CD4-positive, alpha-beta T cell treated with Interleukin-17A for 1 hour (primary cell): ENCODE data around the gene ZNF500.
A peak's percentile ranks its signal among the peaks of the same experiment; 100 is the strongest.
"Not testable (repeated sequence)": the region's sequence is repeated elsewhere in the genome, so short reads cannot be mapped to it uniquely, and the experiment has no call there.

Experiments used
- DNase-seq: peaks from one replicate; pipeline ENCODE4 v3.0.0-alpha.2; 2020

ZNF500 gene

DNA sequence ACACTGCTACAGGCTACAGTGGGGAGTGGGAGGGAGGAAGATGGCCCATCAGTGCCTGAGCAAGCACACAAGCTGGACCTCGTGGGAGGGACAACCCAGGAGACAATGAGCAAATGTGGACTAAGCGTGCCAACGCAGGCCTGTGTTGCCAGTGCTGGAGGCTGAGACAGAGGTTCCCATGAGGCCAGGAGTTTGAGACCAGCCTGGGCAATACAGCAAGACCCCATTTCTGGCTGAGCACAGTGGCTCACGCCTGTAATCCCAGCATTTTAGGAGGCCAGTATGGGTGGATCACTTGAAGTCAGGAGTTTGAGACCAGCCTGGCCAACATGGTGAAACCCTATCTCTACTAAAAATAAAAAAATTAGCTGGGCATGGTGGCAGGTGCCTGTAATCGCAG lies 28.6 kb downstream of the ZNF500 start:
- not testable (repeated sequence) for DNase-seq

DNA sequence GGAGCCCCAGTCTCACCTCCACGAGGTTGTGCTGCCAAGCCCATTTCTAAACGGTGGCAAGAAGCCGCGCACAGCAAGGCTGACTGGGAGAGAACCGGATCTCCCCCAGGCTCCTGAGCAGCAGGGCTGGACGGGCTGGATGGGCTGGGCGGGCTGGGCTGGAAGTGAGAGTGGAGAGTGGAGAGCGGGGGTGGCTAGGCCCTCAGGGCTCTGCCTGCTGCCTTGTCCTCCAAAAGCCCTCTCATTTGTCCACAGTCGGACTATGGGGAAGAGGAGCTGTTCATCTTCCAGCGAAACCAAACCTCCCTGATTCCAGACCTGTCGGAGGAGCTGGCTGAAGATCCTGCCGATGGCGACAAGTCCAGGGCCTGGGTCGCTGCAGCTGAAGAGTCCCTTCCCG lies 29.4 kb downstream of the ZNF500 start:
- DNase-seq, result no peak

DNA sequence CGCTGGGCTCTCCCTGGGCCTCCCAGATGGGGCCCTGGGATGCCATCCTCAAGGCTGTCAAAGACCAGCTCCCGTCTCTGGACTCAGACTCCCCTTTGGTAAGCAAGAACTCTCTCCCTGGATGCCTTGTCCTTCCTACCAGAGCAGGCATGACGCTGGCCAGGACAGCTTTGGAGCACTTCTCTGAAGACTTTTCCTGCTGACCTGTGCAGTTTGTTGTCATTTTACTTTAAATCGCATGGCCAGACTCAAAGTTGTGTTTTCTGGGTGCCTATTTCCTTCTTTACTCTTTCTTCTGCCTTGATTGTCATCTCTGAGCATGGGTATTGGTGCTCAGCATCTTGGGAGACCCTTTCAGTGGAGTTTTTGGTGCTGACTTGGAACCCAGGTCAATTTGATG lies 30.4 kb downstream of the ZNF500 start:
- no peak for DNase-seq

DNA sequence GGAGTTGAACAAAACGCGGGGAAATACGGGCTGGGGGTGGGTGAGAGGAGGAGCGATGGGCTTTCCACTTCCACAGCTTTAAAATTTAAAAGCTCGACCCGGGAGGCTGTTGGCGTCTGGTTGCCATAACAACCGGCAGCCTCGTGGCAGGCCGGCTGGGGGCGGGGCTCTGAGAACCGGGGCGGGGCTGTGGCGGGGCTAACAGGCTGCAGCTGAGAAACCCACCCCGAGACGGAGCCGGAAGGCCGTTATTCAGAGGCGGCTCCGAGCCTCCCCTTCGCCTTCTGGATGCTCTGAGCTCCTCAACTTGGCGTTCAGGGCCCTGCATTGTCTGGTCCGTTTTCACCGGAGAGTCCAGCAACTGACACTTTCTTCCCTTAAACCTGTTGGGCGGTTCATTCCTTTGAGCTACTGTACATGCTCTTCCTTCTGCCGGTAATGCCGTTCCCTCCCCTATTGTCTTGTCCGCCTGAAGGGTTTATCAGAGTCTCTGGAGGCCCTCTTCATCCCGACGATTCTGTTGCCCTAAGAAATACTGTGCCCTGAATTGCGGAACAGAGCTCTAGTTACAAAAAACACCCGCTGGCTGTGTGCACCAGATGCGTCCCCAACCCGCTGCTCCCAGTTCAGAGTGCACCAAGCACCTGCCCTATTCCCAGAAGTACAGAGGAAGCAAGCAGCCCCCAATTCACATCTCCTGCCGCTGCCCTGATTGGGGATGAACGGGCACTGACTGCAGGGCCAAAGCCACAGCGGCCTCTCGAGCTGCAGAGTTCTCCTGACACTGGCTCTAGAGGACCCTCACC lies 32.0 kb downstream of the ZNF500 start:
- DNase-seq, result peak; percentile 94

DNA sequence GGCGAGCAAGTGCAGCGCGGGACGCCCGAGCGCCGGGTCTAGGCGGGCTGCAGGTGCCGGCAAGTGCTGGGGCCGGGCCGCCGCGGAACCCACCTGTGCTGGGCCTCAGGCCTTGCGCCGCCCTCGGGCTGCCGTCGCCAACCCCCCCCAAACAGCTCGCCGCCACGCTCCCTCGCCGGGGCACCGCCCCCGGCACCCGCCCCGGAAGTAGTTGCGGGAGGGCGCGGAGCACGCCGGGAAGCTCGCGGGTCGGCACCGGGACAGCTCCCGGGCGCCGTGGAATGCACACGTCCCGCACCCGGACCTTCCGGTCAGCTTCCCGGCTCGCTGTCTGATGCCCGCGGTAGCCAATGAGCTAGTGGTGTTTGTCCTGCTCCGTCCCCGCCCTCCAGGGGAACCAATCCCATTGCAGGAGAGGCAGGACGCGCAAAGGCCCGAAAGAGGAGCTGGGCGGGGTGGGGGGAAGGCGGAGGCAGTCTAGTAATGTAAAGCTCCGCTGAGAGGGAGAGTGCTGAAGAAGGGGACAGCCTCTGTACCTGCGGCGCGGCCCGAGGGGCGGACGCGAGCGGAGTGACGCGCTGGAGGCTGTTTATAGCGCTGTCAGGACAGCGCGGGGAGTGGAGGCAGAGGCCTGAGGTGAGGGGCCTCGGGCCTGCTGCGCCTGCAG lies 32.8 kb downstream of the ZNF500 start, which contains the start of the genes ANKS3 and DNAAF8:
Gene ANKS3, minus strand, starts transcription at position 209 of the 667 bp plus-strand sequence. CDS start 4,122 bp downstream, outside the sequence.
Gene DNAAF8, plus strand, starts transcription at position 475 of the 667 bp plus-strand sequence. CDS start 1,978 bp downstream, outside the sequence.
- peak; percentile 79 for DNase-seq

DNA sequence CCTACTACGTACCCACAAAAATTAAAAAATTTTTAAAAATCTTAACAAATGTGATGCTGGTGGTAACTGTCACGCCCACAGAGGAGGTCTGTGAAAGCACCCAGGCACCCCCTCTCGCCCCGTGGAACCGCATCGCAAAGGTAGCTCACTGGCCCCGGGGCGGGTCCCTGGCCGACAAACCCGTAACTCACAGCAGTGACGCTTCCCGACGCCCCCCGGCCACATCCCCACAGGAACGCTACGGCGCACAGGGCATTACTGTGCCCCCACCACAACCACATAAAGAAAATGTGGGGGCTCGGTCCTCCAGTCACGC lies 33.3 kb downstream of the ZNF500 start:
- DNase-seq, result no peak

DNA sequence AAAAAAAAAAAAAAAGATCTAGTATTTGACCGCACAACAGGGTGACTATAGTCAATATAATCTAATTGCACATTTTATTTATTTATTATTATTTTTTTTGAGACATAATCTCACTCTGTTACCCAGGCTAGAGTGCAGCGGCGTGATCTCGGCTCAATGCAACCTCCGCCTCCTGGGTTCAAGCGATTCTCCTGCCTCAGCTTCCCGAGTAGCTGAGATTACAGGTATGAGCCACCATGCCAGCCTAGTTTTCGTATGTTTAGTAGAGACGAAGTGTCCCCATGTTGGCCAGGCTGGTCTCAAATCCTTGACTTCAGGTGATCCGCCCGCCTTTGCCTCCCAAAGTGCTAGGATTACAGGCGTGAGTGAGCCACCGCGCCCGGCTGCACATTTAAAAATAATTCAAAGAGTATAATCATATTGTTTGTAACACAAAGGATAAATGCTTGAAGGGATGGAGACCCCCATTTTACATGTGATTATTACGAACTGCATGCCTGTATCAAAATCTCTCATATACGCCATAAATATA lies 33.7 kb downstream of the ZNF500 start:
- no peak for DNase-seq

DNA sequence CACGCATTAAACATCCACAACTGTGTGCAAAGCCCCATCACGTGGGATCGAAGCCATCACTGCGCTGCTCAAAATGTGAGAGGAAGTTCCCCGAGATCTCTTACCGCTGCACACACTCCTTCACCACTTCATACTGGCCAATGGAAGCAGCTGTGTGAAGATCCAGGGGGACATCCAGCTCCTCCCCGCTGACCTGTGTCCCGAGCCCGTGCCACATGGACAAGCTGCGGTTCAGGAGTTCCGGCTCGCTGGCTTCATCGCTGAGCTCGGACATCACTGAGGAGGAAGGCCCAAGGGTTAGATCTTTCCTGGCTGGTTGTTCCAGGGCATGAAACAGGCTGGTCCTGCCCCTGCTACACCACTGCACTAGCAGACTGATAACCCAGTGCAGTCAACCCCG lies 37.1 kb downstream of the ZNF500 start:
- no peak for DNase-seq

DNA sequence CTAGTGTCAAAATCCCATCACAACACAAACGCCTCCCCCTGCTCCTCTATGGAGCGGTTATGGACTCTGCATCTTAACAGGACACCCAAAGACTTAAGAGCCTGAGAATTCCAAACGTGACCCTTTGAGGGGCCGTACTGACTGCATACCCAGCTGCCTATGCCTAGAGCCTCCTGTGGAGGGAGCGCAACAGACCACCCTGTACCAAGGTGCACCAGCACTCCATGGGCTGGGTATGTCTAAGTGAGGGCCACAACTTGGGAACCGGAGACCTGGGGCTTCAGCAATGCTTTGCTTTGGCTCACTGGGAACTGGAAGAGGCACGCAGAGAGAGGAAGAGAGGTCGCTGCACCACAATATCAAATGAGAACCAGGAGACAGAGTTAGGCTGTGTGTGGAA lies 38.3 kb downstream of the ZNF500 start:
- no peak for DNase-seq

DNA sequence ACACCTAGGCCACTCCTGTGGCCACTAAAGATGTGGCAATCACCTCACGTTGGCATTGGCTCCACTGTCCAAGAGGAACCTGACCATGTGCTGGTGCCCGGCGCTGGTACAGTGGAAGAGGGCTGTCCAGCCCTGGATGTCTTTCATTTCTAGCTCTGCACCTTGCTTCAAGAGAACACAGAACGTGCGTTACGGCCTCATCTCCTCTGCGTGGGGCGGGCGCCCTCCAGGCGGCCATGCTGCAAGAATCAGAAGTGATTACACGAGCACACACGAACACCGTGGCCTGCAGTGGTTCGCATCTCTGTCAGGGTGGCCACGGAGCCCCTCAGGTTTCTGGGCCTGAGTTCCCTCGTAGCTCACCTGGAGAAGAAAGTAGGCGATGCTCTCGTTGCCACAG lies 40.3 kb downstream of the ZNF500 start:
- DNase-seq, result no peak

DNA sequence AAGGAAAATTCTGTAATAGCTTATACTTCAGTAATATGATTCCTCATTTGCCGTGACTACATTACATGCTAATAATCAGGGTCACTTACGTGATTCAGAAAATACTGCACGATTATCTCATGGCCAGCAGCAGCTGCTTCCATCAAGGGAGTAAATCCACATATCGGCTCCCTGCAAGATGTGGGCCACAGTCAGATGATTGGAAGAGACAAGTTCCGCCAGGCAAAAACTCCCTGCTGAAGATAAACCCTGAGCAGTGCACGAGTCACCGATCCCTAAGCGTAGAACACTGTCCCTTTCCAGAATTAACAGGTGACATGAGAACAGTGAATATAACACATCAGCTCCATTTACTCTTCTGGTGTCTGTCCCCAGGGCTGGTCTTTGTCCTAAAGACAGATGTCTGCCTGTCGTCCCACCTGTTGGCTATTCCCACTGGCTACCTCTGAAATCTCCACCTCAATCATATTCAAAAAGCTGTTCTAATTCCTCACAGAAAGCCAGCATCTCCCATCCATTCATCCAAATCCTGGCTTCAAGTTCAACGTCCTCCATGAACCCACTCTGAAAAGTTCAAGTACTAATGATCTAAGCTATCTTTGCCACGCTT lies 42.2 kb downstream of the ZNF500 start:
- no peak for DNase-seq

DNA sequence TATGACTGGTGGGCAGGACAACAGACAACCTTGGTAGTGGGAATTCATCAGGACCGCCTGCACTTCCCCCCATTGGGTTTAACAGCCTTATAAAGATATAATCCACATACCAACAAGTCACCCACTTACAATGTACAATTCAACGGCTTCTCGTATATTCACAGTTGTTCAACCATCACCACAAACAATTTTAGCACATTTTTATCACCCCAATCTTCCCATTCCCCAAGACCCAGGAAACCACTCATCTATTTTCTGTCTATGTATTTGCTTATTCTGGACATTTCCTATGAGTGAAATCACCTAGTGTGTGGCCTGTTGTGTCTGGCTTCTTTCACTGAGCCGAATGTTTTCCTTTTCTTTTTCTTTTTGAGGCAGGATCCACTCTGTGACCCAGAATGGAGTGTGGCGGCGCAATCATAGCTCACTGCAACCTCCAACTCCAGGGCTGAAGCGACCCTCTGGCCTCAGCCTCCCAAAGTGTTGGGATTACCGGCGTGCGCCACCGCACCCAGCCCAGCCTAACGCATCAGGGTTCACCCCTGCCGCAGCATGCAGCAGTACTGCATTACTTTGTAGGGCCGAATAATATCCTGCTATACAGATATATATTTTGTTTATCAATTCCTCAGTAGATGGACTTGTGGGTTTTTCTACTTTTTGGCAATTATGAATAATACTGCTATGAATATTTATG lies 43.7 kb downstream of the ZNF500 start:
- DNase-seq, result no peak

DNA sequence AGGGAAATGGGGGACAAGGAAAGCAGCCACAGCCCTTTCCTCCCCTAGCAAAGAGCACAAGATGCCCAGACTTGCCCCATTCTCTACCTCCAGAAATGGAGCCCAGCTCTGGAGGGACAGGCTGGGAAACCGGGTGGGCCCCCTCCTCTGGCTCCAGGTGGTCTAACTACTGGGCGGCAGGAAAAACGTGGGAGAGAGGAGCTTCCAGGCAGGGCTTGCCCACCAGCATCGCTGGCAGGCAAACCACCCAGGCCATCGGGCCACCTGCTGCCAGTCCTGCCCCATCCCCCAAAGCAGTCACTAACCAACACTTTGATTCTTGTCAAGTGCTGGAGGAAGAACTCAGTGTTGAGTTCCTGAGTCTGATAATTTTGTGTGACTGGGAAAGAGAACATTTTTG lies 48.5 kb downstream of the ZNF500 start:
- DNase-seq, result no peak

DNA sequence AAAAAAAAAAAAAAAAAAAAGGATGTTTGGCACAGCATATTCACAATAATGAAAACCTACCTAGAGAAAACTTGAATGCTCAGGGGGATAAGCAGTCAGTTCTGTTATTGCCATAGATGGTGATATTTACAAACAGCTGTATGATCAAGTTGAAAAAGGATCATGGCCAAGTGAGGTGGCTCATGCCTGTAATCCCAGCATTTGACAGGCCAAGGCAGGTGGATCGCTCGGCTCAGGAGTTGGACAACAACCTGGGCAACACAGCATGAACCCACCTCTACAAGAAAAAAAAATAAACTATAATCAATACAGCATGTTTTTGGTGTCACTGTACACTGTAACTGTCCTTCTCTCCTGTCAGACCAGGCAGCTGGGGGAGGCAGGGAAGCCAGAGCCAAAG lies 52.0 kb downstream of the ZNF500 start:
- no peak for DNase-seq

DNA sequence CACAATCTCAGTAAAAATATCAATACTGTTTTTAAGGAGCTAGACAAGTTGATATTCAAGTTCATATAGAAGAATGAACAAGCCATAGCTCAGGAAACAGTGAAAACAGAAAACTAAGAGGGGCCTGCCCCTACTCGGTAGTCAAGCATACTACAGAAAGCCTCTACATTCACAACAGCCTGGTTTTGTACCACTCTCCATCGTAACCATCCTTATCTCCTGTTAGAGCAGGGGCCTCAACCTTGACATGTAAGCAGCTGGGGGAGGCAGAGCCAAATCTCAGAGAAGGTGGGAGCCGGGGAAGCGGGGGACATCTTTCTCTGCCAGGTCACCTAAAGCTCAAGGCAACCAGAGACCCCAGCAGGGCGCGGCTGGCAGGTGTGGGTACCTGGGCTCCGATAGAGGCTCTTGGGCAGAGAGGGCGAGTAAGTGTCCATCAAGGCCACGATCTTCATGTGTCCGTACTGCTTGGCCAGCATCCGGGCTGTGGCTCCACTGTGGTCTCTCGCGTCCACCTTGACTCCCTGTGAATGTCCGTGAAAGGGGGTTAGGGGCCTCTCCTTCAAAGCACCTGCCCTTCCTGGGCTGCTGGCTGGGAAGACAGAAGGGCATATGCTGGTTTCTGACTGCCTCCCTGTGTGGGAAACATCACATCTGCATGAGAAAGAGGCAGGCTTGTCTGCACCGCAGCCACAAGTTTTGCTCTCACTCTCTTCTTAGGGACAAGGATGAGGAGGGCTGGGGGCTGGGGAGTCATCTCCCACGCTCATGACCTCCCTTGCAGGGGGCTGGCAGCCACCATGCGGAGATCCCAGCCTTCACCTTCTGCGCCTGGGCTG lies 53.1 kb downstream of the ZNF500 start:
- DNase-seq, result no peak

DNA sequence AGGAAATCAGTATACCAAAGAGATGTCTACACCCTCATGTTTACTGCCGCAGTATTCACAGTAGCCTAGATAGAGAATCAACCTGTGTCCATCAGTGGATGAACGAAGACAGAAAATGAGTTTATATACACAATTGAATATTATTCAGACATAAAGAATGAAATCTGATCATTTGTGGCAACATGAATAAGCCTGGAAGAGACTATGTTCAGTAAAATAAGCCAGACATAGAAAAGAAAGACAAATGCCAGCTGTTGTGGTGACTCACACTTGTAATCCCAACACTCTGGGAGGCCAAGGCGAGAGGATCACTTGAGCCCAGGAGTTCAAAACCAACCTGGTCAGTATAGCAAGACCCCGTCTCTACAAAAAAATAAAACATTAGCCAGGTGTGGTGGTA lies 57.5 kb downstream of the ZNF500 start:
- DNase-seq, result no peak

DNA sequence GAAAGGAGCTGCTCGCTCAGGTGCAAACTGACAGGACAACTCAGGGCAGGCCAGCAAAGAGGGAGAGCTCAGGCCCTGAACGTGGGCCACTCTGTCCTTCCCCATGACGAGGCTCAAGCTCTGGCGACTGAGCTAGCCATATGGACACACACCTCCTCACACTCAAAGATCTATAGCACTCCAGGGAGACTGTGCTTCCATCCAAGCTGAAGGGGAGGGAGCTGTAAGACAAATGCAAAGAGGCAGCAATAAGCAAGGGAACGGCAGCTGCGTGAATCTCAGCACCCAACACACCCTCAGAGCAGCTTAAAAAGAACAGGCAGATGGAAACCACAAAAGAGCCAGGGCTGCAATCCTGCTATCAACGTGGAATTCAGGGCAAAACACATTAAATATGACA lies 60.1 kb downstream of the ZNF500 start:
- DNase-seq, result no peak

DNA sequence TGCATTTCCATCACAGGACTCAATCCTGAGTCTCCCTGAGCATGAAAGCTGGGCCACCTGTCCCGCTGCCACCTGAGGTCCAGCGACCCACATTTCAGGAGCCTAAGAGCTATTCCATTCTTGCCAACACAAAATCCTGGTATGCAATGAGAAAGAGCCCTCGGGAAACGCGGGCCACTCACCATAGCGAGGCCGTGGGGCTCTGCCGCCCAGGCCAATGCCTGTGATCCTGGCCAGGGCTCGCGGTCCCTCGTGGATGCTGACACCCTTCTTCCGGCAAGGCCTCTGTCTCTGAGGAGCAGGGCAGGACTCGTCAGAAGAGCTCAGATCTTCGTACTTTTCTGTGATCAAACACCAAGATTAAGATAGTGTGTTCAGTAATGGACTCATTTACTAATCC lies 62.0 kb downstream of the ZNF500 start:
- DNase-seq, result no peak

DNA sequence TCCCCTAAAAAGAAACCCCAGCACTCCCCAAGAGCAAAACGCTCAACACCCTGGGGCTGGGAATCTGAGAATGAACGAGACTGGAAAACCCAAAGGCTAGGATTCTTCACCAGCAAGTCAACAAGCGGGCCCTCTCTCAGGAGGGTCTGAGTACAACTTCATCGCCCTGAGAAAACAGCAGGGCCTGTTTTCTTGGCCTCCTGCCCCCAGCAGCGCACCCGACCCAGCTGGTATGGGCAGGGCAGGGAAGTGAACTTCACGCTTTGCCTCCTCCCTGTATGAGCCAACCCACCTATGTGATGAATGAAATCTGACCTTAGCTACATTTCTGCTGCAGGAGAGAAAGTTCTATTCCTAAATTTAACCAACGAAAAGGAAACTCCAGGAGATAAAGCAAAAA lies 62.5 kb downstream of the ZNF500 start:
- DNase-seq, result no peak

DNA sequence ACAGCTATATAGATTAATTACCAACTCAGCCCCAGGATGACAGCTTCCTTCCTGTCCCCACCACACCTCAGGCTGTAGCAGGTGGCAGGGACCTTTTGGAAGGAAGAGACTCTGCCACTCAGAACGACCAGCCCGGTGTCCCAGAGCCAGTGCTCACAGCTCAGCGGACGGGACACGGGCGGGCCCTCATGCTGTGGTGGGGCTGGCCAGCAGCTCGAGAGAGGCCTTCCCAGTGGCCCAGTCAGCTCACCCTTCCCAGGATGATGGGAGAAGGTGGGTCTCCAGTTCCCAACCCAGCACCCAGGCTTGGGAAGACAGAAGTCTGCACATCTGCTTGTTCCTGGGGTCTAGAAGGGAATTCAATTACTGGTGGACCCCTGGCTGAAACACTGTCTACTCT lies 63.1 kb downstream of the ZNF500 start:
- no peak for DNase-seq

DNA sequence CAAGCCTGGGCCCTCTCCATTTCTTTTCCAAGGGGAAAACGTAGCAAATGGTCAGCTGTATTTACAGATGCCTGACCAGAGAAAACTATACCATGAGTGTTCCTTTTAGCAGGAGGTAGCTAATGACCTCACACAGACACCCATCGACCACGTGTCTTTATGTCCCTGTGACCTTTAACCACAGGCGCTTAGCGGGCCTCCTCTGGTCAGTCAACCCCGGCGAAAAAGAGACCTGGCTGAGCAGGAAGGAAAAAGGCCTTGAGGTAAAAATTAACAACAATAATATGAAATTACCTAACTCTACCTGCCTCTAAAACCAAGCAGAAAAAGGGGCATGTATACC lies 64.5 kb downstream of the ZNF500 start:
- no peak for DNase-seq

DNA sequence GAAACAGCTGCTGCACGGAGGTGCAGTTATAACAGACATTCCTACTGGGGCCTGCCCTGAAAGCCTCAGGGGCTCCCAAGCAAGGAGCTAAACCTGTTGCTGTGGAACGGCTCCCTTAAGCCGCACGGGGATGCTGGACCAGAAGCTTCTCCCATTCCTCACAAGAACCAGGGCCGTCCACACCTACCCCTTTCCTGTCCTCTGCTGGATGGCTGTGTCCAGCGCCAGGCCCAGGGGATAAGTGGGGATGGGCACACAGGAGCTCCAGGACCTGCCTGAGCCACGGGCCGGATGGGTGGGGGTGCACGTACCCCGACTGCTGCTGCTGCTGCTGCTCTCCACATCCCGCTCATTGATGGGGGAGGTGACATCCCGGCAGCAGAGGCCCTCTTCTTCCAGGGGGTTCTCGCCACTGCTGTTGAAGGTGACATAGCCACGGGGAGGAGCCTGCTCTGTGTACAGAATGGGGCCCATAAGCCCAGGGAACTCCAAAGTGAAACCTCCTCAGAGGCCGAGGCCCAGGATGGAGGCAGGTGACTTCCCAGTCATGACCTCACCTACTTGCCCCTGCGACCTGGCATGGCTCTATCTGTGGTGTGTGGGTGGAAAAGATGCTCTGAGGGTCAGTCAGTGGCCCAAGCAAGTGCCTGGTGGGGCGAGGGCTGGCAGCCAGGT lies 65.0 kb downstream of the ZNF500 start:
- DNase-seq, result no peak
